HG03571 (cell line): ENCODE data around the gene POLR1D.

Experiments
- ATAC-seq: cut with Tn5 transposase; IDR thresholded peaks from one replicate; pipeline ENCODE4 v1.9.1; 2021; ENCODE audit not compliant: unreplicated experiment

POLR1D gene

GRCh38 chr13:27621366-27622101 lies at the start of gene POLR1D:
TSS of gene POLR1D (plus strand) at chr13:27621892. CDS start at chr13:27621984, 92 bp downstream.
- peak; percentile 47 for ATAC-seq

- ATAC-seq, result no peak
Measured at GRCh38 chr13:27572234-27572901, 49.3 kb upstream of the POLR1D start.

GRCh38 chr13:27573265-27573664 lies 48.4 kb upstream of the POLR1D start:
- ATAC-seq, result no peak

GRCh38 chr13:27574661-27575060 lies 47.0 kb upstream of the POLR1D start:
- ATAC-seq, result no peak

GRCh38 chr13:27578121-27579030 lies 43.3 kb upstream of the POLR1D start:
- no peak for ATAC-seq

GRCh38 chr13:27583645-27584044 lies 38.0 kb upstream of the POLR1D start:
- no peak for ATAC-seq

- no peak for ATAC-seq
Measured at GRCh38 chr13:27587095-27587746, 34.5 kb upstream of the POLR1D start.

- ATAC-seq, result no peak
Measured at GRCh38 chr13:27588405-27588804, 33.3 kb upstream of the POLR1D start.

GRCh38 chr13:27592865-27593264 lies 28.8 kb upstream of the POLR1D start:
- no peak for ATAC-seq

- no peak for ATAC-seq
Measured at GRCh38 chr13:27593267-27593666, 28.4 kb upstream of the POLR1D start.

- ATAC-seq, result no peak
Measured at GRCh38 chr13:27595055-27595811, 26.5 kb upstream of the POLR1D start.

- ATAC-seq, result no peak
Measured at GRCh38 chr13:27599096-27599495, 22.6 kb upstream of the POLR1D start.

GRCh38 chr13:27599845-27600553 lies 21.7 kb upstream of the POLR1D start:
- no peak for ATAC-seq

- no peak for ATAC-seq
Measured at GRCh38 chr13:27600711-27601110, 21.0 kb upstream of the POLR1D start.

GRCh38 chr13:27601208-27601607 lies 20.5 kb upstream of the POLR1D start:
- no peak for ATAC-seq

GRCh38 chr13:27601803-27602202 lies 19.9 kb upstream of the POLR1D start:
- no peak for ATAC-seq

GRCh38 chr13:27605099-27605498 lies 16.6 kb upstream of the POLR1D start:
- ATAC-seq, result no peak

GRCh38 chr13:27605610-27606200 lies 16.0 kb upstream of the POLR1D start:
- no peak for ATAC-seq

- no peak for ATAC-seq
Measured at GRCh38 chr13:27607125-27607524, 14.6 kb upstream of the POLR1D start.
